GM23338 (cell line): ENCODE results near the gene IL21. TPM values are rescaled to one million over a fixed set of nuclear protein-coding genes. Genes with fewer than 3 reads are reported as not detected.

Experiments used
- ATAC-seq: fragments of 200-7000 bp; cut with Tn5 transposase; 3 replicates; pipeline ENCODE4 v1.9.1; 2020
- DNase-seq: peaks from one replicate; pipeline ENCODE4 v3.0.0-alpha.2; 2015; ENCODE audit warnings: low spot score
- H2AFZ ChIP-seq: fragments of 200-600 bp; sonication (generic); 2 replicates; pipeline ENCODE4 v1.8.0; 2016; ENCODE audit warnings: antibody characterized with exemption, mild to moderate bottlenecking, moderate library complexity
- H3F3A ChIP-seq: fragments of 200-600 bp; sonication (generic); replicated peaks from 2 replicates; pipeline ENCODE4 v1.8.0; 2017; ENCODE audit warnings: antibody characterized with exemption, mixed run types, low read depth
- H3K27ac ChIP-seq: fragments of 200-600 bp; sonication (generic); 2 replicates; pipeline ENCODE4 v1.6.1; 2016; ENCODE audit warnings: low read depth
- H3K27me3 ChIP-seq: fragments of 200-600 bp; sonication (generic); 2 replicates; pipeline ENCODE4 v1.8.0; 2016; ENCODE audit warnings: mild to moderate bottlenecking, mixed run types, moderate library complexity; ENCODE audit not compliant: insufficient read depth
- H3K36me3 ChIP-seq: fragments of 200-600 bp; sonication (generic); 2 replicates; pipeline ENCODE4 v1.8.0; 2016; ENCODE audit warnings: mild to moderate bottlenecking; ENCODE audit not compliant: insufficient read depth
- H3K4me1 ChIP-seq: fragments of 200-600 bp; sonication (generic); 2 replicates; pipeline ENCODE4 v1.8.0; 2016; ENCODE audit warnings: mild to moderate bottlenecking, moderate library complexity; ENCODE audit not compliant: insufficient read depth
- H3K4me2 ChIP-seq: fragments of 200-600 bp; sonication (generic); 2 replicates; pipeline ENCODE4 v1.7.1; 2017; ENCODE audit warnings: mixed run types
- H3K4me3 ChIP-seq: fragments of 200-600 bp; sonication (generic); 2 replicates; pipeline ENCODE4 v1.6.1; 2016; ENCODE audit warnings: mixed run types
- H3K79me2 ChIP-seq: fragments of 200-600 bp; sonication (generic); replicated peaks from 2 replicates; pipeline ENCODE4 v1.8.0; 2017; ENCODE audit warnings: mild to moderate bottlenecking; ENCODE audit not compliant: insufficient read depth
- H3K9me2 ChIP-seq: fragments of 200-600 bp; sonication (generic); 2 replicates; pipeline ENCODE4 v1.8.0; 2017; ENCODE audit not compliant: insufficient read depth
- H4K20me1 ChIP-seq: fragments of 200-600 bp; sonication (generic); replicated peaks from 2 replicates; pipeline ENCODE4 v1.8.0; 2017; ENCODE audit warnings: mild to moderate bottlenecking; ENCODE audit not compliant: insufficient read depth
- H3K27ac Mint-ChIP-seq: 2 replicates; pipeline ENCODE4 v1.8.0; 2020; ENCODE audit warnings: inconsistent platforms, mild to moderate bottlenecking, moderate library complexity, mixed read lengths
- H3K27me3 Mint-ChIP-seq: 3 replicates; pipeline ENCODE4 v1.8.0; 2022; ENCODE audit warnings: low read depth, mild to moderate bottlenecking, moderate library complexity, mixed read lengths, inconsistent platforms; ENCODE audit not compliant: insufficient read depth, poor library complexity
- H3K36me3 Mint-ChIP-seq: 3 replicates; pipeline ENCODE4 v1.8.0; 2021; ENCODE audit warnings: low read depth, mild to moderate bottlenecking, inconsistent platforms, moderate library complexity, mixed read lengths
- H3K4me1 Mint-ChIP-seq: 3 replicates; pipeline ENCODE4 v1.8.0; 2020; ENCODE audit warnings: mild to moderate bottlenecking, inconsistent platforms, mixed read lengths
- H3K4me3 Mint-ChIP-seq: 3 replicates; pipeline ENCODE4 v1.8.0; 2021; ENCODE audit warnings: moderate library complexity, mild to moderate bottlenecking, inconsistent platforms, mixed read lengths
- H3K9me3 Mint-ChIP-seq: 3 replicates; pipeline ENCODE4 v1.8.0; 2020; ENCODE audit warnings: moderate library complexity, mild to moderate bottlenecking, inconsistent platforms, mixed read lengths
- CREB1 ChIP-seq: fragments of 250-450 bp; sonication (Bioruptor Pico); IDR thresholded peaks from 2 replicates; pipeline ENCODE4 v1.5.0; 2020; ENCODE audit warnings: low read depth, mild to moderate bottlenecking, moderate library complexity
- CTCF ChIP-seq, 2 experiments: fragments of 200-600 bp in 1 of 2; sonication (generic) in 1 of 2; conservative IDR thresholded peaks; 2 replicates each; pipeline versions ENCODE4 v1.5.1 to v1.6.1; 2016 to 2017; ENCODE audit warnings: antibody characterized with exemption in 2 of 2, low read depth in 2 of 2, mild to moderate bottlenecking in 2 of 2, moderate library complexity in 1 of 2
- ETS1 ChIP-seq: IDR thresholded peaks from 2 replicates; pipeline ENCODE4 v1.6.1; 2016; ENCODE audit warnings: antibody characterized with exemption
- EZH2phosphoT487 ChIP-seq: fragments of 200-600 bp; sonication (generic); IDR thresholded peaks from one replicate; pipeline ENCODE4 v1.8.1; 2018; ENCODE audit warnings: antibody characterized with exemption; ENCODE audit not compliant: unreplicated experiment
- JUNB ChIP-seq: IDR thresholded peaks from one replicate; pipeline ENCODE4 v1.6.1; 2016; ENCODE audit warnings: antibody characterized with exemption; ENCODE audit not compliant: unreplicated experiment
- NANOG ChIP-seq: IDR thresholded peaks from 2 replicates; pipeline ENCODE4 v1.6.1; 2016; ENCODE audit warnings: antibody characterized with exemption, borderline replicate concordance
- POLR2AphosphoS5 ChIP-seq: IDR thresholded peaks from 2 replicates; pipeline ENCODE4 v1.6.1; 2016; ENCODE audit warnings: antibody characterized with exemption, low read depth
- REST ChIP-seq: IDR thresholded peaks from one replicate; pipeline ENCODE4 v1.6.1; 2018; ENCODE audit warnings: antibody characterized with exemption; ENCODE audit not compliant: unreplicated experiment
- STAT1 ChIP-seq: IDR thresholded peaks from one replicate; pipeline ENCODE4 v1.6.1; 2016; ENCODE audit warnings: antibody characterized with exemption; ENCODE audit not compliant: unreplicated experiment
- ZNF114 ChIP-seq: fragments of 250-450 bp; sonication (Bioruptor Pico); IDR thresholded peaks from 2 replicates; pipeline ENCODE4 v1.5.0; 2020; ENCODE audit warnings: mild to moderate bottlenecking, moderate library complexity
- polyA plus RNA-seq: library from polyadenylated mRNA; unstranded; fragments of >200 nt; fragmentation: Nextera tagmentation; extraction: Ambion mirVana; gene quantifications from 2 replicates; pipeline ENCODE4 v1.2.1, GENCODE V29; 2016
- total RNA-seq: library from RNA; depleted of rRNA; stranded (reverse); fragments of >200 nt; shearing (Covaris generic); gene quantifications from 2 replicates; pipeline ENCODE4 v1.2.3, GENCODE V29; 2014

The IL21 gene
- total and polyA plus RNA-seq, 2 experiments from 2014 or later: not detected

GRCh38 chr4:122622400-122622799, 1.5 kb upstream of the IL21 start:
- H3K4me3 ChIP-seq: no peak overlapping the region
- no peaks in the 10 kb centered on the region for H3K79me2 ChIP-seq
- TF ChIP-seq REST (no peak), CREB1 (CRISPR knock-in tag) (no peak), EZH2phosphoT487 (no peak), POLR2AphosphoS5 (no peak), STAT1 (no peak), JUNB (no peak), ZNF114 (CRISPR knock-in tag) (no peak), NANOG (no peak), CTCF (conservative IDR thresholded peaks at IDR 0.05; ENCODE audit: low read depth in 2 of 2) (no peak), ETS1 (no peak)
- H3K4me1 ChIP-seq: peaks cover 18% of the 10 kb centered on the region
- H3K27ac ChIP-seq: no peak overlapping the region
- H3K27ac Mint-ChIP-seq: no peak overlapping the region
- no peaks in the 10 kb centered on the region for H3K9me3 Mint-ChIP-seq
- no peaks in the 10 kb centered on the region for H3F3A ChIP-seq
- ATAC-seq: no peak
- H3K4me3 Mint-ChIP-seq: no peak overlapping the region
- peaks cover 8% of the 10 kb centered on the region for H3K9me2 ChIP-seq
- H4K20me1 ChIP-seq: no peaks in the 10 kb centered on the region
- no peak overlapping the region for H3K4me2 ChIP-seq
- H3K27me3 Mint-ChIP-seq: no peaks in the 10 kb centered on the region
- DNase-seq: no peak
- no peaks in the 10 kb centered on the region for H3K36me3 Mint-ChIP-seq
- peaks cover 8% of the 10 kb centered on the region for H3K4me1 Mint-ChIP-seq
- no peaks in the 10 kb centered on the region for H3K36me3 ChIP-seq
- no peaks in the 10 kb centered on the region for H3K27me3 ChIP-seq
- H2AFZ ChIP-seq: no peak overlapping the region

- Histone ChIP-seq H3K9me2 (no peaks in the 10 kb centered on the region), H3K36me3 (no peaks in the 10 kb centered on the region), H3F3A (no peaks in the 10 kb centered on the region), H3K79me2 (no peaks in the 10 kb centered on the region), H3K27ac (no peak overlapping the region), H3K27me3 (no peaks in the 10 kb centered on the region), H2AFZ (no peak overlapping the region), H3K4me3 (no peak overlapping the region), H4K20me1 (no peaks in the 10 kb centered on the region), H3K4me1 (peaks cover 24% of the 10 kb centered on the region), H3K4me2 (no peak overlapping the region)
- Mint-ChIP-seq H3K4me1 (peaks cover 12% of the 10 kb centered on the region), H3K36me3 (no peaks in the 10 kb centered on the region), H3K27ac (no peak overlapping the region), H3K27me3 (no peaks in the 10 kb centered on the region), H3K4me3 (no peak overlapping the region), H3K9me3 (no peaks in the 10 kb centered on the region)
- ATAC-seq (no peak), DNase-seq (no peak)
- TF ChIP-seq ZNF114 (CRISPR knock-in tag) (no peak), ETS1 (no peak), NANOG (no peak)
These were observed 1.3 kb downstream of the IL21 start for GRCh38 chr4:122619611-122620010.
